GM12874 (cell line): ENCODE data around the gene VPS52.

ENCODE experiments used
- TF ChIP-seq, protein P1 (sequence below): IDR thresholded peaks from 2 replicates; pipeline ENCODE4 v1.5.1; 2011; ENCODE audit warnings: low read depth, mild to moderate bottlenecking, control low read depth, low read length, moderate library complexity; ENCODE audit not compliant: insufficient read depth

VPS52 gene, protein sequence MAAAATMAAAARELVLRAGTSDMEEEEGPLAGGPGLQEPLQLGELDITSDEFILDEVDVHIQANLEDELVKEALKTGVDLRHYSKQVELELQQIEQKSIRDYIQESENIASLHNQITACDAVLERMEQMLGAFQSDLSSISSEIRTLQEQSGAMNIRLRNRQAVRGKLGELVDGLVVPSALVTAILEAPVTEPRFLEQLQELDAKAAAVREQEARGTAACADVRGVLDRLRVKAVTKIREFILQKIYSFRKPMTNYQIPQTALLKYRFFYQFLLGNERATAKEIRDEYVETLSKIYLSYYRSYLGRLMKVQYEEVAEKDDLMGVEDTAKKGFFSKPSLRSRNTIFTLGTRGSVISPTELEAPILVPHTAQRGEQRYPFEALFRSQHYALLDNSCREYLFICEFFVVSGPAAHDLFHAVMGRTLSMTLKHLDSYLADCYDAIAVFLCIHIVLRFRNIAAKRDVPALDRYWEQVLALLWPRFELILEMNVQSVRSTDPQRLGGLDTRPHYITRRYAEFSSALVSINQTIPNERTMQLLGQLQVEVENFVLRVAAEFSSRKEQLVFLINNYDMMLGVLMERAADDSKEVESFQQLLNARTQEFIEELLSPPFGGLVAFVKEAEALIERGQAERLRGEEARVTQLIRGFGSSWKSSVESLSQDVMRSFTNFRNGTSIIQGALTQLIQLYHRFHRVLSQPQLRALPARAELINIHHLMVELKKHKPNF

DNA sequence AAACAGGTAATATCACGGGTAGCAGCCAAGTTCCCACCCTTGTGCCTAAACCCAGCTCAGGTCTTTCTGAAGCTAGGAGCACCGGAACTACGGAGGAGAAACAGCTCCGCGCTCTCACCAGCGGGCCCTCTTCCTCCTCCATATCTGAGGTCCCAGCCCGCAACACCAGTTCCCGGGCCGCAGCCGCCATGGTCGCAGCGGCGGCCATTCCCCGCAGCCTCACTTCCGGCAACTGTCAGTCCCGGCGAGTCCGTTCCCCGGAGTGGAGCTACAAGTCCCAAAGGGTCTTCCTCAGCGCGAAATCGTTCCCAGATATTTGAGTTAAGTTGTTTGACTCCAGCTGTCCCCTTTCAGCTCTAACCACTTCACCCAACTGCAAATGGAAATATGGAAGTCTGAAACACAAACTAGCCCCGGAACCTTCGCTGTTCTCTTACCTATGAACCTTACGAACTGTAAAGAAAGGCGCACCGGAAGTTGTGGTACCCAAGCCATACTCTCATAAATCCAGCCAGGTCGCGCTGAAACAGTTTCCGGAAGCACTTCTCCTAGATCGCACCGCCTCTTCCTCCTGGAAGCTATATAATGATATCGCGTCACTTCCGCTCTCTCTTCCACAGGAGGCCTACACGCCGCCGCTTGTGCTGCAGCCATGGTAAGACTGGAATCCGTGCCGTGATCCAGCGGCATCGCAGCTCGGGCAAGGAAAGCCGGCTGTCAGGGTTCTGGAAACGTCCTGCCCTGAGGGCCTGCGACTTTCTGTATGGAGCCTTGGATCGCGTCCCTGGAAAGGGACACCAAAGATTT, at the start of gene VPS52, which contains the start of gene RPS18:
Gene VPS52 (minus strand): TSS at position 409 of the 807 bp plus-strand sequence. CDS start 201 bp downstream, at position 208.
Gene RPS18 (plus strand): TSS at position 608 of the 807 bp plus-strand sequence. CDS start 45 bp downstream, at position 653.
- TF ChIP-seq, protein P1, sequence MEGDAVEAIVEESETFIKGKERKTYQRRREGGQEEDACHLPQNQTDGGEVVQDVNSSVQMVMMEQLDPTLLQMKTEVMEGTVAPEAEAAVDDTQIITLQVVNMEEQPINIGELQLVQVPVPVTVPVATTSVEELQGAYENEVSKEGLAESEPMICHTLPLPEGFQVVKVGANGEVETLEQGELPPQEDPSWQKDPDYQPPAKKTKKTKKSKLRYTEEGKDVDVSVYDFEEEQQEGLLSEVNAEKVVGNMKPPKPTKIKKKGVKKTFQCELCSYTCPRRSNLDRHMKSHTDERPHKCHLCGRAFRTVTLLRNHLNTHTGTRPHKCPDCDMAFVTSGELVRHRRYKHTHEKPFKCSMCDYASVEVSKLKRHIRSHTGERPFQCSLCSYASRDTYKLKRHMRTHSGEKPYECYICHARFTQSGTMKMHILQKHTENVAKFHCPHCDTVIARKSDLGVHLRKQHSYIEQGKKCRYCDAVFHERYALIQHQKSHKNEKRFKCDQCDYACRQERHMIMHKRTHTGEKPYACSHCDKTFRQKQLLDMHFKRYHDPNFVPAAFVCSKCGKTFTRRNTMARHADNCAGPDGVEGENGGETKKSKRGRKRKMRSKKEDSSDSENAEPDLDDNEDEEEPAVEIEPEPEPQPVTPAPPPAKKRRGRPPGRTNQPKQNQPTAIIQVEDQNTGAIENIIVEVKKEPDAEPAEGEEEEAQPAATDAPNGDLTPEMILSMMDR: no peak

DNA sequence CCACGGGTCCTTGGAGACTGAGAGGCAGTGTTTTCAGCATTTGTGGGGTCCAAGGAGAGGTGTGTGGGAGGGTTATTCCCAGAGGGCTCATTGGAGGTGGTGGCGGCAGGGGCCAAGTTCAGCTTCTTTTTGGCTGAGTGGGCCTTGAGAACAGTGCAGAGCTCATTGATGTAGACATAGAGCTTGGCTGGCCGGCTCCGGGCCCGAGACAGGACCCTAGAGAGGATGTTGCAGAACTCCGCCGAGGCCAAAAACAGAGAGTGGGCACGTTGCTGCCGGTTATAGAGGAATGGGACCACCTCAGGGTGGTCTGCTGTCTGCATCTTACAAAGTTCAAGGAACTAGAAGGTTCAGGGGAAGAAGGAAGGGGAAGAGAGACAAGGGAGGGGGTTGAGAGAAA, 49.6 kb upstream of the VPS52 start:
- TF ChIP-seq, protein P1: no peak

DNA sequence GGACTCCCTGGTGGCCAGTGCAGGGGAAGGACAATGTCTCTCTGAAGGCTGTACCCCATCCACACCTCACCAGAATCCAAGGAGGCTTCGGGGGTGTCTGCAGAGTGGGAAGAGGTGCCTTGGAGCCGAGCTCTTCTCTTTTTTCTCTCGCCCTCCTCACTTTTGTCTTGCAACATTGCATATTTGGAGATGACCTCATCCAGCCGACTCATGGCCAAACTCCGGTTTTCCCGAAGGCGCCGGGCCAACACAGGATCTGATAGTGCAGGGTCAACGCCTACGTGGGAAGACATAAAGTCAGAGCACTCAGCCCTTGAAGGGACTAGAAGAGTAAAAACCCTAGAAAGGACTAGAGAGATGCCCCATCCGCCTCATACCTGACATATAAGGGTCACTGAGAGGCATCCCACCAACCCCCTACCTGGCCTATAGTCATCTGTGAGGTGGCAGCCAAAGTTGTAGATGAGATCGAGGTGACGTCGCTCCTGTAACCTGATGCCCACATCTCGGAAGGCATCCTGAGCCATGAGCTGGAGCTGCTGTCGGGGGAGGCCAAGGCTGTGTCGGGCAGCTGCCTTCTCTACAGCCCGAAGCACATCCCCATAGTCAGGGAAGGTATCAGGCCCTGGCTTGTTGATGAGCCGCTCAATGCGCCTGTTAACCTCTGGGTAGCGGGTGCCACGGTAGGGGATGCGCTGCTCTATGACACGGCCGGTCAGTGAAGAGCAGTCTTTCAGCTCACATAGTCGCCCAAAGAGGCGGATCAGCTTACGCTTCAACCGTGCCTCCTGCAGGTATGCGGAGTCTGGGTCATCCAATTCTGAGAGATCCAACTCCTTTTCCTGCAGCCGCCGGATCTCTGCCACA, 48.9 kb upstream of the VPS52 start:
- TF ChIP-seq, protein P1: no peak

DNA sequence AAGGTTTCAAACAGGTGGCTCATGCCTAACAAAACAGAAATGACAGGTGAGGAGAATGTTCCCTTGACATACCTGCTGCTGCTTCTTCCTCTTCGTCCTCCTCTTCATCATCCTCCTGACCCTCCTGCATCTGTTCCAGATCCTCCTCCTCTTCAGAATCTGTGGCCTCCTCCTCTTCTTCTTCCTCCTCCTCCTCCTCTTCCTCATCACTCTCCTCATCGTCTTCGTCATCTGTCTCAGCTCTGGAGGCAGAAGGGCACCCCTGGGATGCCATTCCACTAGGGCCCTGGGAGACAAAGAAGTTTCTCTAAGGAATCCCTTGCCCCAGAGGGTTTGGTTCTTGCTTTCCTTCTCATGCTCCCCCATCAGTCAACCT, 48.3 kb upstream of the VPS52 start:
- TF ChIP-seq, protein P1: no peak

DNA sequence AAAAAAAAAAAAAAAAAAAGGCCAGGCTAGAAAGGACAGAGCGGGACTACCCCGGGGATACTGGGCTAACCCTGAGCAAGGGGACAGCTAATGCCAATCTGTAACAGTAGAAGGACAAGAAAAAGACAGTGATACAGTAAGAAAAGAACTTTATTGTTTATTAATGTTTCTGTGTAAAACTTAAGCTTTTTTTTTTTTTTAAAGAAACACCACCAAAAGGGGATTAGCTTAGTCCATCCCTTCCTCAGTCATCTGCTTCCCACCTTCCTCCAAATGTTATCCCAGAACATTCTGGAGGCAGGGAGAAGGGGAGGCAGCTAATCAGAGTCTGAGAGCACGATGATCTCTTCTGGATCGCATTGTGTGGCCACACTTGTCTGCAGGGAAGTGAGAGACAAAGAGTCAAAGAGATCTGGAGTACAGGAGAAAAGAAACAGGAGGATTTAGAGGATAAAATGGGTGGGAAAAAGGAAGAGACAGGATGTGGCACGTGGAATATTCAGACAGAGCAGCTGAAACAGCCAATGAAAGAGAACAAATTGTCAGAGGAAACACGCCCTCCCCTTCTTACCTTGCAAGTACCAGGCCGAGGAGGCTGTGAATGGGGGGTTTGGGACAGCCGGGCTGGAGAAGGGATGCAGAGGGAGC, 46.9 kb upstream of the VPS52 start:
- TF ChIP-seq, protein P1: no peak

DNA sequence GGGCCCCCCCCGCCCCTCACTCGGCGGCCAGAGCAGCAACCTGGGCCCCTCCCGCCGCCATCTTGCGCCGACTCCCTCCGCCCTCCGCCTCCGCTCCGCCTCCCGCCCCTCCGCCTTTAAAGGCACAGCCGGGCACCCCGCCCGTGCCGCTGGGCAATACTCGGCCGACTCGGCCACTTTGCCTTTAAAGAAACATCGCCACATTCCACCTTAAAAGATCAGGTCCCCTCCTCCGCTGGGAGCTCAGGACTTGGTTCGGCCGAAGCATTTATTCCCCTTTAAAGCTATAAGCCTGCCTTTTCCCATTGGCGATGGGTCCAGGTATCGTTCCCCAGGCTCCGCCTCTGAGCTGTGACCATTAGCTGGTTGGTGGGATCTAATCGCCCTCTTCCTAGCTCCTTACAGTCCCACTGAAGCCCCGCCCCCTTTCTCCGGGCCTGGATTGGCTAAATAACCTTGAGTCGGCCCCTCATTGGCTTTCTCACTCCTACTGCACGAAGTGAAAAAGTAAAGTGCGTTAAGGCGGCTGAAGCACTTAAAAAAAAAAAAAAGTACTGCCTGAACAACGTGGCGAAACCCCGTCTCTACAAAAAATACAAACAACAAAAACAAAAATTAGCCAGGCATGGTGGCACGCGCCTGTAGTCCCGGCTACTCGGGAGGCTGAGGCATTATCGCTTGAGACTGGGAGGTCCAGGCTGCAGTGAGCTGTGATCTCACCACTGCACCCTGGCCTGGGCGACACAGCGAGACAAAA, 46.2 kb upstream of the VPS52 start, which contains the start of gene ZBTB22:
Gene ZBTB22 (minus strand): TSS at position 76 of the 757 bp plus-strand sequence. CDS start 828 bp downstream, outside the sequence.
- TF ChIP-seq, protein P1: no peak
